Nephron (organoid): Measurements from ENCODE around the gene AFAP1.
A peak's percentile ranks its signal among the peaks of the same experiment; 100 is the strongest.

Experiments
- H3K27ac Mint-ChIP-seq, 3 experiments: 2 replicates each; pipeline ENCODE4 v1.8.0; 2020; ENCODE audit warnings: mixed read lengths in 3 of 3, mild to moderate bottlenecking in 2 of 3, moderate library complexity in 1 of 3
- H3K27me3 Mint-ChIP-seq: 2 replicates; pipeline ENCODE4 v1.8.0; 2021; ENCODE audit warnings: low read depth, mild to moderate bottlenecking, moderate library complexity, mixed read lengths
- H3K36me3 Mint-ChIP-seq: 2 replicates; pipeline ENCODE4 v1.8.0; 2020; ENCODE audit warnings: low read depth, mixed read lengths
- H3K4me1 Mint-ChIP-seq: 2 replicates; pipeline ENCODE4 v1.8.0; 2020; ENCODE audit warnings: mixed read lengths
- H3K4me3 Mint-ChIP-seq, 3 experiments: 2 replicates each; pipeline ENCODE4 v1.8.0; 2020; ENCODE audit warnings: mild to moderate bottlenecking in 3 of 3, mixed read lengths in 3 of 3, moderate library complexity in 2 of 3
- H3K9me3 Mint-ChIP-seq: 2 replicates; pipeline ENCODE4 v1.8.0; 2020; ENCODE audit warnings: mixed read lengths
- TF ChIP-seq, protein P1 (sequence below), 3 experiments: fragments of 200-600 bp; sonication (generic); IDR thresholded peaks; one replicate each; pipeline ENCODE4 v1.5.0; 2021; ENCODE audit warnings: antibody characterized with exemption in 3 of 3; ENCODE audit not compliant: unreplicated experiment in 3 of 3

AFAP1 gene

GRCh38 chr4:7765666-7766065, 174.0 kb downstream of the AFAP1 start:
- Mint-ChIP-seq H3K9me3 (no peaks in the 10 kb centered on the region), H3K36me3 (peaks cover 64% of the 10 kb centered on the region), H3K4me3 (no peak overlapping the region), H3K27me3 (no peaks in the 10 kb centered on the region), H3K4me1 (peaks cover 24% of the 10 kb centered on the region), H3K27ac (no peak overlapping the region)
- TF ChIP-seq, protein P1, sequence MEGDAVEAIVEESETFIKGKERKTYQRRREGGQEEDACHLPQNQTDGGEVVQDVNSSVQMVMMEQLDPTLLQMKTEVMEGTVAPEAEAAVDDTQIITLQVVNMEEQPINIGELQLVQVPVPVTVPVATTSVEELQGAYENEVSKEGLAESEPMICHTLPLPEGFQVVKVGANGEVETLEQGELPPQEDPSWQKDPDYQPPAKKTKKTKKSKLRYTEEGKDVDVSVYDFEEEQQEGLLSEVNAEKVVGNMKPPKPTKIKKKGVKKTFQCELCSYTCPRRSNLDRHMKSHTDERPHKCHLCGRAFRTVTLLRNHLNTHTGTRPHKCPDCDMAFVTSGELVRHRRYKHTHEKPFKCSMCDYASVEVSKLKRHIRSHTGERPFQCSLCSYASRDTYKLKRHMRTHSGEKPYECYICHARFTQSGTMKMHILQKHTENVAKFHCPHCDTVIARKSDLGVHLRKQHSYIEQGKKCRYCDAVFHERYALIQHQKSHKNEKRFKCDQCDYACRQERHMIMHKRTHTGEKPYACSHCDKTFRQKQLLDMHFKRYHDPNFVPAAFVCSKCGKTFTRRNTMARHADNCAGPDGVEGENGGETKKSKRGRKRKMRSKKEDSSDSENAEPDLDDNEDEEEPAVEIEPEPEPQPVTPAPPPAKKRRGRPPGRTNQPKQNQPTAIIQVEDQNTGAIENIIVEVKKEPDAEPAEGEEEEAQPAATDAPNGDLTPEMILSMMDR (IDR thresholded peaks at IDR 0.05; ENCODE audit: unreplicated experiment in 3 of 3): no peak

- H3K9me3 Mint-ChIP-seq: no peaks in the 10 kb centered on the region
- peaks cover 57% of the 10 kb centered on the region for H3K36me3 Mint-ChIP-seq
- no peak overlapping the region for H3K27ac Mint-ChIP-seq
- TF ChIP-seq, protein P1 (IDR thresholded peaks at IDR 0.05; ENCODE audit: unreplicated experiment in 3 of 3): no peak
- H3K4me1 Mint-ChIP-seq: peaks cover 13% of the 10 kb centered on the region
- H3K27me3 Mint-ChIP-seq: no peaks in the 10 kb centered on the region
- H3K4me3 Mint-ChIP-seq: no peak overlapping the region
Measured at GRCh38 chr4:7764466-7764865, 175.2 kb downstream of the AFAP1 start.

GRCh38 chr4:7763788-7764187, 175.9 kb downstream of the AFAP1 start:
- no peaks in the 10 kb centered on the region for H3K27me3 Mint-ChIP-seq
- H3K4me3 Mint-ChIP-seq: no peak overlapping the region
- H3K4me1 Mint-ChIP-seq: peaks cover 13% of the 10 kb centered on the region
- no peak overlapping the region for H3K27ac Mint-ChIP-seq
- H3K9me3 Mint-ChIP-seq: no peaks in the 10 kb centered on the region
- TF ChIP-seq, protein P1 (IDR thresholded peaks at IDR 0.05; ENCODE audit: unreplicated experiment in 3 of 3): no peak
- peaks cover 60% of the 10 kb centered on the region for H3K36me3 Mint-ChIP-seq

GRCh38 chr4:7763106-7763505, 176.6 kb downstream of the AFAP1 start:
- no peak overlapping the region for H3K4me3 Mint-ChIP-seq
- H3K9me3 Mint-ChIP-seq: no peaks in the 10 kb centered on the region
- peaks cover 19% of the 10 kb centered on the region for H3K4me1 Mint-ChIP-seq
- TF ChIP-seq, protein P1 (IDR thresholded peaks at IDR 0.05; ENCODE audit: unreplicated experiment in 3 of 3): no peak
- H3K27me3 Mint-ChIP-seq: no peaks in the 10 kb centered on the region
- no peak overlapping the region for H3K27ac Mint-ChIP-seq
- H3K36me3 Mint-ChIP-seq: peaks cover 54% of the 10 kb centered on the region

DNA sequence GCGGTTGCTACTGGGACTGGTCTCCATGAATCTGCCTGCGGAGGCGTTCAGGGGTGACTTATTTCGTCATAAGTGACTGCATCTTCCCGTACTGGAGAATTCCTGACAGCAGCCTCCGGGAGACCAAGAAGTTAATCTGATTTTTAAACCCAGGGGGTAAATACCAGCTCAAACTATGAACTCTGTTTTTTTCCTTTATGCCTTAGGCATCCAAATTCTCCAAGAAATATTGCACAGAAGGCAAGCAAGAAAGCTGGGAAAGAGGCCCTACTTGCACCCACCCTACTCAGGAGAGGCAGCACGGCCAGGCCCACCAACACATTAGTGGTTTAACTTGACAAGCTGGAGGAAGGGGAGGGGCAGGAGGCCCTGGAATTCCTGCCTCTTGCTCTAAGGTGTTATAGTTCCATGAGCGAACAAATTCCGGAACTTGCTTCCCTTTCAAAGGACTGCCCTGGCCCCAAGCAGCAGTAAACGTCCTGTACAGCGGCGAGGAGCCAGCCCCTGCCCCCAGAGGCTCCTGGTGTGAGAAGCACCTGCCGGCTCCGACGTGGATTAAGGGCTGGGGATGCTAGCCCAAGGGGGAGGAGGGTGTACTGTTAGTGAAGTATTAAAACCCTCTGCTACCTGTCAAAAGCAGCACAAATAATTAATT, 177.2 kb downstream of the AFAP1 start:
- no peaks in the 10 kb centered on the region for H3K27me3 Mint-ChIP-seq
- H3K27ac Mint-ChIP-seq: no peak overlapping the region
- TF ChIP-seq, protein P1 (IDR thresholded peaks at IDR 0.05; ENCODE audit: unreplicated experiment in 3 of 3): no peak
- no peaks in the 10 kb centered on the region for H3K9me3 Mint-ChIP-seq
- peaks cover 50% of the 10 kb centered on the region for H3K36me3 Mint-ChIP-seq
- peaks cover 25% of the 10 kb centered on the region for H3K4me1 Mint-ChIP-seq
- H3K4me3 Mint-ChIP-seq: no peak overlapping the region

GRCh38 chr4:7761720-7762119, 177.9 kb downstream of the AFAP1 start:
- no peaks in the 10 kb centered on the region for H3K9me3 Mint-ChIP-seq
- peaks cover 33% of the 10 kb centered on the region for H3K4me1 Mint-ChIP-seq
- no peaks in the 10 kb centered on the region for H3K27me3 Mint-ChIP-seq

More at GRCh38 chr4:7761720-7762119, 177.9 kb downstream of the AFAP1 start:
- peak overlapping the region in 2 of 3 experiments; percentile 3 to 26 for H3K27ac Mint-ChIP-seq
- TF ChIP-seq, protein P1 (IDR thresholded peaks at IDR 0.05; ENCODE audit: unreplicated experiment in 3 of 3): peak; percentile 75 to 76 (median 76)
- peaks cover 42% of the 10 kb centered on the region for H3K36me3 Mint-ChIP-seq
- H3K4me3 Mint-ChIP-seq: no peak overlapping the region
